NCI-H1930 (cell line): ENCODE data around the gene MED29.

Experiments
- DNase-seq, 2 experiments: peaks; one replicate each; lab custom pipeline; 2025; lab: John Stamatoyannopoulos, UW

MED29 gene

DNA sequence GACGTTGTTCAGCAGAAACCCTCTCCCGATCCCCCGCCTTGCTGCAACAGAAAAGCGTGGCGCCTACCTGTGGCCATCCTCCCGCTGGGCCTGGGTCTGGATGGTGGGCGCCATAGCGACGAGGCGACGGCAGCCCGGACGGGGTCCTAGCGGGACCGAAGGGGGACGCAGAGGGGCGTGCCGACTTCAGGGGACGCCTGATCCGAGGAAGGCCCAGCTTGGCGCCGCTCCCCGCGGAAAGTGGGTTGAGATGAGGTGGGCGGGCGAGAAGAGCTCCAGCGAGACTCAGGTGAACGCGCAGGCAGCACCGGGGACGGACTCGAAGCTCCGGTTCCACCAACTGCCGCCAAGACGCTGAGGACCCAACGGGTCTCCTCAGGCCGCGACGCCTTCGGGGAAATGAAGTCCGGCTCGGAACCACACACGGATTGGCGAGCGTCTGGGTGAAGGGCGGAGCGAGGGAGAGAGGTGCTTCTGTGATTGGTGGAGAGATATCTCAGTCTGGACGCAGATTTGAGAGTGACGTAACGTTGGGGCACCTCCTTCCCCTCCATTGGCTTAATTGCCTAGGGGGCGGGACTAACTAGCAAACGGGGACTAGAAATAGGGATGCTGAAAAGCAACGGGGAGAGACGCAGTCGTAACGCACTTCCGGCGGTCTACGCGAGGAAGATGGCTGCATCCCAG is at the start of gene MED29, which contains the start of gene PAF1:
TSS of gene MED29 (plus strand) at position 628 of the 687 bp plus-strand sequence. CDS start at position 673, 45 bp downstream.
TSS of gene PAF1 (minus strand) at position 356 of the 687 bp plus-strand sequence. CDS start at position 114, 242 bp downstream.
- peak; percentile 100 for DNase-seq

GRCh38 chr19:39341719-39342604 is 49.2 kb upstream of the MED29 start, which contains the start of gene SAMD4B:
Gene SAMD4B (plus strand): TSS chr19:39342421. CDS start chr19:39356894, 14,473 bp downstream.
- DNase-seq = peak; percentile 99

GRCh38 chr19:39342647-39343305 is 48.4 kb upstream of the MED29 start:
- no peak for DNase-seq

DNA sequence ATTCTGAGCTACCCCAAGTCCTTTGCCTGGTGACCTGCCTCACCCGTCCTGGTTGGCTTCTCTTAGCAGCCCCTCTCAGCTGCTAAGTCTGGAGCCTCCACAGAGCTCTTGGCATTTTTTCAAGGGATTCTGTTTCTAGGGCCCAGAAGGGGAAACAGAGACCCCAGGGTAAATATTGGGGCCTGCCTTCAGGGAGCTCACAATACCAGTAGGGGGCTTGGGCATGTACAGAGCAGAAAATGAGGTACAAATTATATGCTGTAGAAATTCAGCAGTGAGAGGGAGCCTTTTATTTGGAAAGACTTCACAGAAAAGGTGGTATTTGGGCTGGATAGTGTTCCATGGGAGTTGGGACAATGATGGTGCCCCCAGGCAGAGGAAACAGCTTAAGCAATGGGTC is 45.2 kb upstream of the MED29 start:
- no peak for DNase-seq

DNA sequence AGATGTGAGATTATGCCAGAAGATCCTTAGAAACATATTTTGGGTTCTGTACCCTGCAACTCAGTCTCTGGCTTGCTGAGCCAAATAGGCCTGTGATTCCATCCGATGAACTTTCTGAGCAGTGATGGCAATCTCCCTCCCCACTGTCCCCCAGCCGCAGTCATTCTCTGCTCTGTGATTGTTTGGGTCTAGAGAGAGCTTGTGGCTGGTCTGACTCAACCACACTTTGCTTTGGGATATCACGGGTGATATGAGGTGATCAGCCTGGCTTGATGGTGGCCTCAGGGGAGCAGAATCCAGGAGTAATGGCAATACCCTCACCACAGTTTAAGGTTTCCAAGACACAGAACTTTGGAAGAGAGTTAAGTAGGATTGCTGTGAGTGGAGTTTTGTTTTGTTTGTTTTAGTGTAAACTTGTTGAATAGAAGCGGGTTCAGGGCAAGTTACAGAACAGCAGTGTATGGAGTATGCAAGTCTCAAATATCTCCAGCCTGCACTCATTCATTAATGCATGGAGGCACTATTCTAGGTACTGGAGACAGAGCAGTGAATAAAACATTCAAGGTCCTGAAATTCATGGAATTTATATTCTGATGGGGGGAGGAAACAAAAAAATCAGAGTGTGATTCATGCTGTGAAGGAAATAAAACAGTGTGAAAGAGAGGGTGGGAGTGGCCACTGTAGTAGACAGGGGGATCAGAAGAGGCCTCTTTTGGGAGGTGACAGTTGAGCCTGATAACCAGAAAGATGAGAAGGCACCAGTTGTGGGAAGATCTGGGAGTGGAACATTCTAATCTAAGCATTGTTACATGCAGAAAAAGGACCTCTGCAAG is 43.6 kb upstream of the MED29 start:
- DNase-seq = no peak

GRCh38 chr19:39349326-39349725 is 41.9 kb upstream of the MED29 start:
- DNase-seq = no peak

- no peak for DNase-seq
Measured at GRCh38 chr19:39350156-39350555, 41.0 kb upstream of the MED29 start.

- DNase-seq = no peak
Measured at GRCh38 chr19:39351537-39352064, 39.6 kb upstream of the MED29 start.

DNA sequence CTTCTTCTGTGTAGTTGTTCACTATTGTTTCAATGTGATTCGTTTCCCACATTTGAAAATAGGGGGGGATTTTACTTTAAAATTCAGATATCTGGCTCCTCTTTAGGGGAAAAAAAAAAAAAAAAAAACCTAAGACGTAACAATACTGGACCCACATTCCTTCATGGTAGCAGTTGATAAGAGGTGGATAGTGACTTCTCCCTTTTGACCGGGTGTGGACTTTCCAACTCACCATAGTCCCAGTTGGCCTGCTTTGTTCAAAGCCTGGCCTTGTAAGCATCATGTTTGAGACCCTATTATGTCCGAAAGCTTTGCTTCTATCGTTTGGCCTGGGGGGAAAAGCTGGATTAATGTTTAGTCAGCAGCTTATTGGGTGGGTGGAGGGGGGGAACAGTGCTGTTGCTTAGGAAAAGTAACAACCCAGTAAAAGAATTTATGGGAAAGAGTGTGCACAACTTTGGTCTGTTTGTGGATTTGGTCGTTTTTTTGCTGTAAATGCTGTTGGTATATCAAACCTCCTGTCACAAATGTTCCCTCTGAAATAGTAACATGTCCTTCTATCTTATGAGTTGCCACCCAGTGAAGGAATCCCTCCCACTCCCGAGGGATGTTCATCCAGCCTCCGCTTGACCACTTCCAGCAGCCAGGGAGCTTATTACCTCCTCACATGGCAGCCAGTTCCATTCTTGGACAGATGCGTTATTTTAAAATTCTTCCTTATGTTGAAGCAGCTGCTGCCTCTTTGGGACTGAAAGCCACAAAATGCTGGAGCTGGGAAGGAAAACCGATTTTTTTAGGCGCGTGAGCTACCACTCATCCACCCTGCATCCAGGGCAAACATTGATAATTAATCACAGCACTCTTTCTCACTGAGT is 38.6 kb upstream of the MED29 start:
- no peak for DNase-seq

DNA sequence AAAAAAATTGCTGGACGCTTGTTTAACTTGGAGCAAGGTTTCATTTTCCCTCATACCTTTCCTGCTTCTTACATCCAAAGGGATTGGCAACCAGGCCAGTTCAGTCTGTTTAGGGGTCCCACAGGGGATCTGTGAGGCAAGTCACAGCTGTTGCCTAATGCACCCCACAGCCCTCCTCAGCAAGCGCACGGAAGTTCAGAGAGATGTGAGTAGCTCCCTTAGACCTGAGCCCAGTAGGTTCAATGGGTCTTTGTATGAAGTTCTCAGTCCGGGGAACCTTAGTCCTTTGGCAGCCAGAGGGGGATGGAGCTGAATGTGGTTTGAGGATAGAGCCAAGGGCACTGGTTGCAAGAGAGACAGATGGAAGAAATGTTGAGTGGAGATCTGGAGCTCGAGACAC is 35.9 kb upstream of the MED29 start:
- no peak for DNase-seq

DNA sequence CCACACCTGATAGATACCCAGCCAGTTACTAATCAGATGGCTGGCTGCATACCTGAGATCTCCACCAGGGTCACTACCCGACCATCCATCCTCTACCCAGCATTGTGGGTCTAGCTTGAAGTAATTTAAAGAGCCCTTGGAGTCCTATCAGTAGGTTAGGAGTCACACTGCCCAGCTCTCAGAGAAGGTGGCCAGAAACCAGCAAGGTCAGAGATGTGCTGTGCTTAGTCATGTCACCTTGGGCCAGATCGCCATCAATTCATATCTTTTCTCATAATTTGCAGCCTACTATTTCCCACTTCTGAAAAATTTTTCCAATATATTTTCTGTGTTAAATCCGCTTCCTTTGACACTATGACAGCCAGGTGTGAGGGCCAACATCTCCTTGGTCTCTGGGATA is 35.1 kb upstream of the MED29 start:
- DNase-seq = no peak

DNA sequence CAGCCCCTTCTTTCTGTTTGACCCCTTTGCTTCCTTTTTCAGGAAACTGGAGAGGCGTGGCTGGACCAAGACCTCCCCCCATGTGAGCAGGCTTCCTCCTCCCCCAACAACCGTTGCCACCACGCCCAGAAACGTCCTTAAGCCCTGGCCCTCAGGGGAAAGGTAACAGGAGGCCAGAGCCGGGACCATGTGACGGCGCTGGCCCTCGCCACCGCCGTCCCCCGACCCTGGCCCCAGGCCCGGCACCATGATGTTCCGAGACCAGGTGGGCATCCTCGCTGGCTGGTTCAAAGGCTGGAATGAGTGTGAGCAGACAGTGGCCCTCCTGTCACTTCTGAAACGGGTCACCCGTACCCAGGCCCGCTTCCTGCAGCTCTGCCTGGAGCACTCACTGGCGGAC is 34.5 kb upstream of the MED29 start:
- no peak for DNase-seq

GRCh38 chr19:39359026-39359425 is 32.2 kb upstream of the MED29 start:
- DNase-seq = no peak

DNA sequence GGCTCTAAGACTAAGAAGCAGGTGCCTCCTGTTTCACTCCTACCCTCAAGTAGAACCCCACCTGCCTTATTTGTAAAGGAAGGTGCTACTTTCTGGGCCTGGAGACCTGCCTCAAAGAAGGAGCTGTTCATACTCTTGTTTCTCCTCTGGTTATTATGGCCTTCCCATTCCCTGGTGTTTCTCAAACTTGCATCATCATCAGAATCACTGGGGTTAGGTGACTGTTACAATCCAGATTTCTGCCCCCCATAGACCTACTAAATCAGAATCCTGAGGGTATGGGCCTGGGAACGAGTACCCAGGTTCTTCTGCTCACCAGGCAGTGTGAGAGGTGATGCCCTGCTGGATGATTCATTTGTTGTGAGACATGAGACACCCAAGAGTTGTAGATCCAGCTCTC is 30.6 kb upstream of the MED29 start:
- DNase-seq = no peak

GRCh38 chr19:39362682-39363657 is 28.2 kb upstream of the MED29 start:
- DNase-seq = no peak

GRCh38 chr19:39363901-39364457 is 27.2 kb upstream of the MED29 start:
- no peak for DNase-seq

GRCh38 chr19:39365531-39365930 is 25.6 kb upstream of the MED29 start:
- no peak for DNase-seq

GRCh38 chr19:39369200-39369599 is 22.0 kb upstream of the MED29 start:
- DNase-seq = no peak

DNA sequence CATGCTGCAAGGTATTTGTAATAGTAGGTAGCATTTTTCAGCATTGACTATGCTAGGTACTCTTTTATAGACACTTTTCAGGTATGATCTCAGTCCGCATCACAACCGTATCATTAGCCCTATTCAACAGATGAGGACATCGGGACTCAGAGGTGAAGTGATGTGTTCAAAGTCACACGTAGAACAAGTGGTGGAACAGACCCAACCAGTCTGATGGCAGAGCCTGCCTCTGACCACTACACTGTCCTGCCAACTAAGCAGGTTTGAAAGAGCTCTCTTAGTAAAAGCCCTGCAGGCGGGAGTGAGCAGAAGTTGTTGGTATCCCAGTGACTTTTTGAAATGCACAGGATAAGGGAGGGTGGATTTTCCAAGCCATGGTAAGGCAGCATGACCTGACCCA is 20.4 kb upstream of the MED29 start:
- no peak for DNase-seq
